ENCODE data around the gene TLE5.

The TLE5 gene

DNA sequence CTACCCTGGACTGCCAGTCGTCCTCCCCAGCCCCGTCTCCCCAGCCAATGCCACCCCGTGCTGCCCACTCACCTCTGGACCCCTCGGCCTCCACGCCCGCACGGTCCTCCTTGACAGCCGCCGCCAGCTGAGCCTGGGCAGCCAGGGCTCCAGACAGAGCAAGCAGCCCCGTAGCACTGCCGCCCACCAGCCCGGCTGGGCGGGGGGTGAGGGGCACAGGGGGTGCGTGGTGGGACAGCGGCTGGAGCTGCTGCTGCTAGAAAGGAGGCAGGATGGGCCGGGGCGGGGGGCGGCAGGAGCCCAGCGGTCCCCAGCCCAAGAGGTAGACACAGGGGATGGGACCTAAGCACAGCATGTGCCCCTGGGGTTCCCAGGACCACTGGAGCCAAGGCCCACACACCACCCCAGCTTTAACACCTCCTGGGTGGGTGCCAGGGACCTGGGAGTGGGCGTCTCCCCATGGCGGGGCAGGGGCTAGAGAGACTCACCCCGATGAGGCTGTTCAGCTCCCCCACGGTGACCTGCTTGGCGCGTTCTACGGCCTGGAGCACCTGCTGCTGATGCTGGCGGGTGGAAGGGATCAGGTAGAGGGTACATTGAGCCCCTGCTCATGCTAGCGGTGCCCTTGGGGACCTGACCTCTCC lies 43.0 kb downstream of the TLE5 start:
- no peak overlapping the region for H3K23ac ChIP-seq (ENCODE audit: low read length)
- no peak overlapping the region for H4K8ac ChIP-seq (ENCODE audit: low read depth, low read length)
- no peak overlapping the region for H4K5ac ChIP-seq (ENCODE audit: low read length)
- H3K4ac ChIP-seq (ENCODE audit: low read depth, low read length): no peak overlapping the region
- no peaks in the 10 kb centered on the region for H3K79me1 ChIP-seq (ENCODE audit: low read length)
- H3K4me3 ChIP-seq (ENCODE audit: low read length): no peak overlapping the region
- no peaks in the 10 kb centered on the region for H3K36me3 ChIP-seq (ENCODE audit: control insufficient read depth, insufficient read depth, low read length)
- no peak overlapping the region for H2BK15ac ChIP-seq (replicated peaks; ENCODE audit: low read depth)
- no peak for DNase-seq
- H3K56ac ChIP-seq (ENCODE audit: low read length): no peak overlapping the region
- no peak overlapping the region for H2BK5ac ChIP-seq (ENCODE audit: low read length)
- no peak overlapping the region for H2AK5ac ChIP-seq (ENCODE audit: low read length)
- H3K4me2 ChIP-seq (ENCODE audit: low read length): no peak overlapping the region
- H2BK120ac ChIP-seq (ENCODE audit: low read depth, low read length): no peak overlapping the region
- H3K27ac ChIP-seq (ENCODE audit: low read depth, low read length): no peak overlapping the region
- no CpG with 5 or more reads among the region's 28 CpGs for WGBS (ENCODE audit: extremely low coverage, insufficient coverage, low lambda C conversion rate)
- H3K4me1 ChIP-seq (ENCODE audit: control insufficient read depth, low read depth, low read length): peaks cover under 1% of the 10 kb centered on the region
- H3K27me3 ChIP-seq (ENCODE audit: insufficient read depth, low read length, poor library complexity): no peaks in the 10 kb centered on the region
- no peaks in the 10 kb centered on the region for H3K79me2 ChIP-seq (ENCODE audit: control insufficient read depth, insufficient read depth, low read length)
- no peak overlapping the region for H3K9ac ChIP-seq (ENCODE audit: low read length)
- H3K18ac ChIP-seq (ENCODE audit: low read length): no peak overlapping the region

DNA sequence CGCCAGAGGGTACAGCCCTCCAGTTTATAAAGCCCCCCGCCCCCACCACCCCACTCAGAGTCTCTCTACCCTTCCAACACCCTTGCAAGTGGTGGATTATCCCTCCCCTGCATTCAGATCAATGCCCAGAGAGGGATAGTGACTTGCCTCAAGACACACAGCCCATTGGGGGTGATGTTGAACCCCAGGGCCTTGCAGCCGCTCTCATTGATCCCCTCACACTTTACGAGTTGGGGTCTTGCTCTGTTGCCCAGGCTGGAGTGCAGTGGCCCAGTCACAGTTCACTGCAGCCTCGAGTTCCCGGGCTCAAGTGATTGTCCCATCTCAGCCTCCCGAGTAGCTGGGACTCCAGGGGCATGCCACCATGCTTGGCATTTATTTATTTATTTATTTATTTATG lies 44.4 kb downstream of the TLE5 start:
- Histone ChIP-seq H3K27ac (ENCODE audit: low read depth, low read length) (no peak overlapping the region), H3K36me3 (ENCODE audit: control insufficient read depth, insufficient read depth, low read length) (no peaks in the 10 kb centered on the region), H3K27me3 (ENCODE audit: insufficient read depth, low read length, poor library complexity) (no peaks in the 10 kb centered on the region), H3K9ac (ENCODE audit: low read length) (no peak overlapping the region), H4K5ac (ENCODE audit: low read length) (no peak overlapping the region), H3K4me3 (ENCODE audit: low read length) (no peak overlapping the region), H3K18ac (ENCODE audit: low read length) (no peak overlapping the region), H3K4me2 (ENCODE audit: low read length) (no peak overlapping the region), H3K4me1 (ENCODE audit: control insufficient read depth, low read depth, low read length) (no peaks in the 10 kb centered on the region), H3K79me1 (ENCODE audit: low read length) (no peaks in the 10 kb centered on the region), H4K8ac (ENCODE audit: low read depth, low read length) (no peak overlapping the region), H3K4ac (ENCODE audit: low read depth, low read length) (no peak overlapping the region), H2BK5ac (ENCODE audit: low read length) (no peak overlapping the region), H2BK120ac (ENCODE audit: low read depth, low read length) (no peak overlapping the region), H3K79me2 (ENCODE audit: control insufficient read depth, insufficient read depth, low read length) (no peaks in the 10 kb centered on the region), H2BK15ac (replicated peaks; ENCODE audit: low read depth) (no peak overlapping the region), H2AK5ac (ENCODE audit: low read length) (no peak overlapping the region), H3K56ac (ENCODE audit: low read length) (no peak overlapping the region), H3K23ac (ENCODE audit: low read length) (no peak overlapping the region)
- no peak for DNase-seq
- no CpG with 5 or more reads among the region's 7 CpGs for WGBS (ENCODE audit: extremely low coverage, insufficient coverage, low lambda C conversion rate)

DNA sequence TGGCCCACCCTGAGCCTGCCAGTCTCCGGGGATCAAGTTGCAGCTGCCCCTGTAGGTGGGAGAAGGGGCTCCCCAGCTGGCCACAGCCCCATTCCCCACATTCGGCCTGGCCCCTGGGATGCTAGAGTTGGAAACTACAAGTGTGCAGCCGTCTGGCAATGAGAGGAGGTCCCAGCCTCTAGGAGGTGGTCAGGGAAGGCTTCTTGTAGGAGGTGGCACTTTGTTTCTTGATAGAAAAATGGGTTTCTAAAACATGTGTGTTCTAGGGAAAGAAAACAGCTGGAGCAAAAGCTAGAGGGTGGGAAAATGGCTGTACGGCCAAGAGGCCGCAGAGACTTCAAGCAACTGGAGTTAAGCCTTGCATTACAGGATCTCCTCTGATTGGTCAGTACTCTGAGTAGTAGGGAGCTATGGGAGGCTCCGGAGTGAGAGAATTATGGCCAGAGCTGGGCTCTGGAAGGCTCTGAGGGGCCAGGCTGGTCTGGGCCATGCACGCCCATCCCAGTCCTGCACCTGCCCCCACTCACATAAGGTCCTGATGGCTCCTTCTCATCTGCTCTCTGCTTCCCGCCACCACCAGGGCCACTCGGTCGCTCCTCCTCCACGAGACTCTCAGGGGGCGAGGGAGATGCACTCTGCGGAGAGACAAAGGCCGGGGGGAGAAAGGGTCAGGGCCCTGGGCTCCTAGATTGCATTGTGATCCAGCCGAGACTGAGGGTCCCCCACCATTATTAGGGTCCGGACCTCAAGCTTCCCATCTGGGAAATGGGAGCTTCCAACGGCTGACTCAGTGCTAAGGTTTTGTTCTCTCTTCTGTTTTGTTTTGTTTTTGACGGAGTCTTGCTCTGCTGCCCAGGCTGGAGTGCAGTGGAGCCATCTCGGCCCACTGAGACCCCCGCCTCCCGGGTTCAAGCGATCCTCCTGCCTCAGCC lies 46.9 kb downstream of the TLE5 start:
- Histone ChIP-seq H3K79me2 (ENCODE audit: control insufficient read depth, insufficient read depth, low read length) (no peaks in the 10 kb centered on the region), H3K27me3 (ENCODE audit: insufficient read depth, low read length, poor library complexity) (no peaks in the 10 kb centered on the region), H3K36me3 (ENCODE audit: control insufficient read depth, insufficient read depth, low read length) (no peaks in the 10 kb centered on the region), H3K23ac (ENCODE audit: low read length) (no peak overlapping the region), H2BK5ac (ENCODE audit: low read length) (no peak overlapping the region), H3K56ac (ENCODE audit: low read length) (no peak overlapping the region), H3K4me2 (ENCODE audit: low read length) (no peak overlapping the region), H3K4me3 (ENCODE audit: low read length) (no peak overlapping the region), H2AK5ac (ENCODE audit: low read length) (no peak overlapping the region), H3K79me1 (ENCODE audit: low read length) (no peaks in the 10 kb centered on the region), H3K27ac (ENCODE audit: low read depth, low read length) (no peak overlapping the region), H3K4ac (ENCODE audit: low read depth, low read length) (no peak overlapping the region), H3K9ac (ENCODE audit: low read length) (no peak overlapping the region), H4K5ac (ENCODE audit: low read length) (no peak overlapping the region), H3K4me1 (ENCODE audit: control insufficient read depth, low read depth, low read length) (no peaks in the 10 kb centered on the region), H4K8ac (ENCODE audit: low read depth, low read length) (no peak overlapping the region), H2BK15ac (replicated peaks; ENCODE audit: low read depth) (no peak overlapping the region), H2BK120ac (ENCODE audit: low read depth, low read length) (no peak overlapping the region), H3K18ac (ENCODE audit: low read length) (no peak overlapping the region)
- WGBS (ENCODE audit: extremely low coverage, insufficient coverage, low lambda C conversion rate): no CpG with 5 or more reads among the region's 22 CpGs
- DNase-seq: no peak

DNA sequence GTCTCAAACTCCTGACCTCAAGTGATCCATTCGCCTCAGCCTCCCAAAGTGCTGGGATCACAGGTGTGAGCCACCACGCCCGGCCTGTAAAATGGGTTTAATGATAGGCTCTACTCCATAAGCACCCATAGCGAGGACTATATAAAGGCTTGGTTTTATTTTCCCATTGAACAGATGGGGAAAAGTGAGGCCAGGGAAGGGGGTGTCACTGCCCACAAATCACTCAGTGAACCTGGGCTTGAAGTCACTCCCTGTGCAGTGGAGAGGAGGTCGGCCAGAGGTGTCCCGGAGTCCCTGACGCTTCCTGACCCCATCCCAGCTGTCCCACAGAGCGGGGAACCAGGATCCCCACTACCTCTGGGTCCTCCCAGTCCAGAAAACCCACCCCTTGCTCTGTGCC lies 48.2 kb downstream of the TLE5 start:
- H4K8ac ChIP-seq (ENCODE audit: low read depth, low read length): no peak overlapping the region
- no peak overlapping the region for H2BK5ac ChIP-seq (ENCODE audit: low read length)
- H3K4me3 ChIP-seq (ENCODE audit: low read length): no peak overlapping the region
- no peaks in the 10 kb centered on the region for H3K4me1 ChIP-seq (ENCODE audit: control insufficient read depth, low read depth, low read length)
- no peaks in the 10 kb centered on the region for H3K79me2 ChIP-seq (ENCODE audit: control insufficient read depth, insufficient read depth, low read length)
- H3K56ac ChIP-seq (ENCODE audit: low read length): no peak overlapping the region
- no peak overlapping the region for H2AK5ac ChIP-seq (ENCODE audit: low read length)
- no peaks in the 10 kb centered on the region for H3K36me3 ChIP-seq (ENCODE audit: control insufficient read depth, insufficient read depth, low read length)
- WGBS (ENCODE audit: extremely low coverage, insufficient coverage, low lambda C conversion rate): no CpG with 5 or more reads among the region's 8 CpGs
- H3K18ac ChIP-seq (ENCODE audit: low read length): no peak overlapping the region
- H3K27me3 ChIP-seq (ENCODE audit: insufficient read depth, low read length, poor library complexity): no peaks in the 10 kb centered on the region
- no peak overlapping the region for H2BK15ac ChIP-seq (replicated peaks; ENCODE audit: low read depth)
- H3K4ac ChIP-seq (ENCODE audit: low read depth, low read length): no peak overlapping the region
- H2BK120ac ChIP-seq (ENCODE audit: low read depth, low read length): no peak overlapping the region
- H3K9ac ChIP-seq (ENCODE audit: low read length): no peak overlapping the region
- no peak overlapping the region for H3K4me2 ChIP-seq (ENCODE audit: low read length)
- DNase-seq: no peak
- H3K79me1 ChIP-seq (ENCODE audit: low read length): no peaks in the 10 kb centered on the region
- no peak overlapping the region for H3K23ac ChIP-seq (ENCODE audit: low read length)
- no peak overlapping the region for H4K5ac ChIP-seq (ENCODE audit: low read length)
- H3K27ac ChIP-seq (ENCODE audit: low read depth, low read length): no peak overlapping the region

DNA sequence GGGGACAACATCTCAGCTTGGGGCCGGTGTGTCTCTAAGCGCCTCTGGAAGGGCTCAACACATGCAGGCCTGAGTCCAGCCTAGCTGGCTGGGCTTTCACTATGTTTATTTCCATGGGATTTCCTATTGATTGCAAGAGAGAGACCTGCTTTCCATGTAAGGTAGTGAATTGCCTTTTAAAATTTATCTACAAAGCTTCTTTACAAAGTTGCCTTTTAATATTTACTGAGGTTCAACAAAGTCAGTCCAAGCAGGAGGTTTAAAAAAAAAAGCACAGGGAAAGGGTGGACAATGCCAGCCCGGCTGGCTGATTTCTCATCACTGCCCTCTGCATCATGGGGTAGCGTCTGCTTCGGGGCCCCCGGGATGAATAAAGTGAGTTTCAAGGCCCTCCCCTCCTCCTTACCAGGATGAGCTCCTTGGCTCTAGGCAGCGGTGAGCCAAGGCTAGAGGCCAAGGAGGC lies 49.0 kb downstream of the TLE5 start:
- H3K79me2 ChIP-seq (ENCODE audit: control insufficient read depth, insufficient read depth, low read length): no peaks in the 10 kb centered on the region
- no peak overlapping the region for H2AK5ac ChIP-seq (ENCODE audit: low read length)
- no peak overlapping the region for H3K27ac ChIP-seq (ENCODE audit: low read depth, low read length)
- no peak overlapping the region for H3K18ac ChIP-seq (ENCODE audit: low read length)
- no peak overlapping the region for H2BK120ac ChIP-seq (ENCODE audit: low read depth, low read length)
- no peaks in the 10 kb centered on the region for H3K27me3 ChIP-seq (ENCODE audit: insufficient read depth, low read length, poor library complexity)
- no peak overlapping the region for H4K5ac ChIP-seq (ENCODE audit: low read length)
- no peaks in the 10 kb centered on the region for H3K79me1 ChIP-seq (ENCODE audit: low read length)
- H3K9ac ChIP-seq (ENCODE audit: low read length): no peak overlapping the region
- H3K4ac ChIP-seq (ENCODE audit: low read depth, low read length): no peak overlapping the region
- DNase-seq: no peak
- H2BK5ac ChIP-seq (ENCODE audit: low read length): no peak overlapping the region
- no peak overlapping the region for H3K4me2 ChIP-seq (ENCODE audit: low read length)
- H3K23ac ChIP-seq (ENCODE audit: low read length): no peak overlapping the region
- H3K36me3 ChIP-seq (ENCODE audit: control insufficient read depth, insufficient read depth, low read length): no peaks in the 10 kb centered on the region
- no peak overlapping the region for H3K4me3 ChIP-seq (ENCODE audit: low read length)
- WGBS (ENCODE audit: extremely low coverage, insufficient coverage, low lambda C conversion rate): no CpG with 5 or more reads among the region's 7 CpGs
- H2BK15ac ChIP-seq (replicated peaks; ENCODE audit: low read depth): no peak overlapping the region
- no peaks in the 10 kb centered on the region for H3K4me1 ChIP-seq (ENCODE audit: control insufficient read depth, low read depth, low read length)
- no peak overlapping the region for H4K8ac ChIP-seq (ENCODE audit: low read depth, low read length)
- H3K56ac ChIP-seq (ENCODE audit: low read length): no peak overlapping the region
